Measurements from ENCODE around the gene VARS1. TPM values are rescaled to one million over a fixed set of nuclear protein-coding genes. Genes with fewer than 3 reads are reported as not detected.
"Not testable (repeated sequence)": the region's sequence is repeated elsewhere in the genome, so short reads cannot be mapped to it uniquely, and the experiment has no call there.

VARS1 gene
- total RNA-seq, 6 donors from 2014 or later, result 21.2 to 67.8 (median 39.7) TPM

GRCh38 chr6:31813465-31813849 lies 17.9 kb upstream of the VARS1 start:
- peak overlapping the region in 1 of 4 donors; percentile 73 for H3K4me3 ChIP-seq
- no peak for TF ChIP-seq POLR2AphosphoS5 (IDR thresholded peaks at IDR 0.05)
- TF ChIP-seq CTCF (IDR thresholded peaks at IDR 0.05), result no peak
- no peak for TF ChIP-seq POLR2A (IDR thresholded peaks at IDR 0.05)
- no peak for TF ChIP-seq EP300 (IDR thresholded peaks at IDR 0.05)
- WGBS, 2 donors, result 94 to 95% methylated on average over 7 of the region's 7 CpGs

GRCh38 chr6:31811645-31812044 lies 16.1 kb upstream of the VARS1 start:
- Histone ChIP-seq H3K27me3 (no peaks in the 10 kb centered on the region), H3K36me3 (no peaks in the 10 kb centered on the region), H3K27ac (no peak overlapping the region), H3K4me1 (peaks cover 16 to 27% (median 17%) of the 10 kb centered on the region in 4 donors), H3K9me3 (no peaks in the 10 kb centered on the region), H3K4me3 (no peak overlapping the region)
- ATAC-seq (ENCODE audit: low FRiP score in 2 of 2) (no peak), DNase-seq (no peak)
- whole genome bisulfite sequencing, 2 donors, result 96 to 100% methylated on average over 5 to 12 of the region's 12 CpGs
- TF ChIP-seq CTCF (IDR thresholded peaks at IDR 0.05) (no peak), POLR2AphosphoS5 (IDR thresholded peaks at IDR 0.05) (no peak), POLR2A (IDR thresholded peaks at IDR 0.05) (no peak), EP300 (IDR thresholded peaks at IDR 0.05) (no peak)

More at GRCh38 chr6:31813465-31813849, 17.9 kb upstream of the VARS1 start:
- no peaks in the 10 kb centered on the region for H3K36me3 ChIP-seq
- peak overlapping the region; percentile 93 to 100 (median 97) for H3K27ac ChIP-seq
- H3K4me1 ChIP-seq, result peaks cover 20 to 27% (median 23%) of the 10 kb centered on the region in 4 donors
- ATAC-seq (ENCODE audit: low FRiP score in 2 of 2), result no peak
- H3K9me3 ChIP-seq, result no peaks in the 10 kb centered on the region
- DNase-seq, result no peak
- no peaks in the 10 kb centered on the region for H3K27me3 ChIP-seq

GRCh38 chr6:31808599-31808998 lies 13.0 kb upstream of the VARS1 start:
- peaks cover 18 to 25% (median 22%) of the 10 kb centered on the region in 4 donors for H3K4me1 ChIP-seq
- H3K4me3 ChIP-seq; H3K27me3 ChIP-seq; DNase-seq; H3K9me3 ChIP-seq; H3K27ac ChIP-seq; ATAC-seq (ENCODE audit: low FRiP score in 2 of 2); H3K36me3 ChIP-seq: not testable (repeated sequence)
- WGBS, 2 donors, result 91 to 92% methylated on average over 10 of the region's 10 CpGs

GRCh38 chr6:31806470-31807272 lies 11.1 kb upstream of the VARS1 start, which contains the start of gene LSM2:
Gene LSM2 (minus strand): TSS chr6:31806966. CDS start chr6:31806757, 209 bp downstream.
- ATAC-seq (ENCODE audit: low FRiP score in 2 of 2) (peak; percentile 98 to 100), DNase-seq (peak; percentile 99)
- Histone ChIP-seq H3K36me3 (peaks cover 0 to 15% (median 7%) of the 10 kb centered on the region in 4 donors), H3K4me1 (peaks cover 13 to 15% (median 14%) of the 10 kb centered on the region in 4 donors), H3K4me3 (peak within 1 kb of the TSS; percentile 50 to 66 (median 58)), H3K9me3 (no peaks in the 10 kb centered on the region), H3K27me3 (no peaks in the 10 kb centered on the region), H3K27ac (peak within 1 kb of the TSS; percentile 87 to 98 (median 92))
- peak; percentile 90 to 97 for TF ChIP-seq POLR2AphosphoS5 (IDR thresholded peaks at IDR 0.05)
- TF ChIP-seq CTCF (IDR thresholded peaks at IDR 0.05), result peak in 3 of 6 experiments; percentile 31 to 49 (median 33)
- peak in 1 of 4 donors; percentile 55 for TF ChIP-seq EP300 (IDR thresholded peaks at IDR 0.05)
- peak in 3 of 4 donors; percentile 43 to 87 (median 86) for TF ChIP-seq POLR2A (IDR thresholded peaks at IDR 0.05)
- 0% methylated on average over 40 to 51 of the region's 51 CpGs for WGBS, 2 donors

GRCh38 chr6:31805939-31806469 lies 10.5 kb upstream of the VARS1 start:
- peaks cover 13 to 15% (median 14%) of the 10 kb centered on the region in 4 donors for H3K4me1 ChIP-seq
- ATAC-seq (ENCODE audit: low FRiP score in 2 of 2) (peak in 1 of 2 donors; percentile 20), DNase-seq (no peak)
- H3K36me3 ChIP-seq, result peaks cover 0 to 20% (median 10%) of the 10 kb centered on the region in 4 donors
- peak overlapping the region; percentile 87 to 98 (median 92) for H3K27ac ChIP-seq
- H3K9me3 ChIP-seq, result no peaks in the 10 kb centered on the region
- 15 to 16% methylated on average over 7 of the region's 7 CpGs for WGBS, 2 donors
- TF ChIP-seq POLR2A (IDR thresholded peaks at IDR 0.05) (no peak), CTCF (IDR thresholded peaks at IDR 0.05) (no peak), EP300 (IDR thresholded peaks at IDR 0.05) (no peak), POLR2AphosphoS5 (IDR thresholded peaks at IDR 0.05) (no peak)
- H3K4me3 ChIP-seq, result peak overlapping the region; percentile 50 to 66 (median 58)
- H3K27me3 ChIP-seq, result no peaks in the 10 kb centered on the region

- WGBS, 2 donors, result 90 to 92% methylated on average over 8 of the region's 8 CpGs
- not testable (repeated sequence) for DNase-seq; H3K9me3 ChIP-seq; H3K27ac ChIP-seq; ATAC-seq (ENCODE audit: low FRiP score in 2 of 2); H3K4me3 ChIP-seq; H3K27me3 ChIP-seq
- Histone ChIP-seq H3K4me1 (peaks cover 6 to 14% (median 10%) of the 10 kb centered on the region in 4 donors), H3K36me3 (peaks cover 0 to 21% (median 12%) of the 10 kb centered on the region in 4 donors)
Observed at GRCh38 chr6:31801031-31801927, 5.7 kb upstream of the VARS1 start.

Measured in upper lobe of left lung (tissue), 6 donors.